Mucosa of descending colon (tissue), 3 donors: Measurements from ENCODE around the gene UBE2J2. TPM values are rescaled to one million over a fixed set of nuclear protein-coding genes. Genes with fewer than 3 reads are reported as not detected.

Source experiments
- ATAC-seq: fragments of 200-7000 bp; cut with Tn5 transposase; one replicate; pipeline ENCODE4 v1.9.1; 2020; ENCODE audit warnings: mild to moderate bottlenecking, moderate library complexity
- DNase-seq, 3 donors: peaks; one replicate each; pipeline ENCODE4 v3.0.0-alpha.2; 2020
- H3K36me3 ChIP-seq: fragments of 200-600 bp; one replicate; pipeline ENCODE4 v1.8.0; 2021; ENCODE audit warnings: low read depth, mild to moderate bottlenecking
- H3K4me1 ChIP-seq: fragments of 200-600 bp; one replicate; pipeline ENCODE4 v1.8.0; 2021; ENCODE audit warnings: low read depth, mild to moderate bottlenecking
- H3K4me3 ChIP-seq: fragments of 200-600 bp; one replicate; pipeline ENCODE4 v1.8.0; 2021; ENCODE audit warnings: mild to moderate bottlenecking
- H3K9me3 ChIP-seq: fragments of 200-600 bp; one replicate; pipeline ENCODE4 v1.8.0; 2021; ENCODE audit warnings: mild to moderate bottlenecking
- intact Hi-C, 2 donors: fragments of 100-400 bp; cut with DNase I in 1 of 2; cut with micrococcal nuclease in 1 of 2; formaldehyde crosslinking; loops; one replicate each; pipeline versions ENCODE4 v1.11.0 to v1.11.1; 2022; cut with DNase I, micrococcal nuclease
- total RNA-seq, 3 donors: library from RNA; stranded (reverse); fragmentation: NEBNext Ultra II Directional in 2 of 3; extraction: Animal tissue kit (Norgen Biotek cat#: 25700) in 2 of 3; gene quantifications; one replicate each; pipeline versions ENCODE4 v1.2.1 to v1.2.4, GENCODE V29; 2021 to 2023
- TF ChIP-seq, protein P1 (sequence below): fragments of 200-600 bp; IDR thresholded peaks from one replicate; pipeline ENCODE4 v1.8.0; 2022; ENCODE audit warnings: antibody characterized with exemption, mild to moderate bottlenecking
- donor health status: DM: no; HTN: no; CAD: no; lungs with moderate emphysema.
- donor health status: DM: no; HTN: no; CAD: no.
- donor health status: DM: no; HTN: yes; CAD: no.

Gene UBE2J2
- total RNA-seq, 3 donors from 2014 or later: 49.8 to 65.8 (median 61.1) TPM

- intact Hi-C loops: no loop called here
- H3K4me1 ChIP-seq: peaks cover 18% of the 10 kb centered on the region
- H3K4me3 ChIP-seq: no peak overlapping the region
- no peaks in the 10 kb centered on the region for H3K36me3 ChIP-seq
- H3K9me3 ChIP-seq: no peaks in the 10 kb centered on the region
- no peak for ATAC-seq
- peak in 1 of 3 donors; percentile 47 for DNase-seq
- TF ChIP-seq, protein P1, sequence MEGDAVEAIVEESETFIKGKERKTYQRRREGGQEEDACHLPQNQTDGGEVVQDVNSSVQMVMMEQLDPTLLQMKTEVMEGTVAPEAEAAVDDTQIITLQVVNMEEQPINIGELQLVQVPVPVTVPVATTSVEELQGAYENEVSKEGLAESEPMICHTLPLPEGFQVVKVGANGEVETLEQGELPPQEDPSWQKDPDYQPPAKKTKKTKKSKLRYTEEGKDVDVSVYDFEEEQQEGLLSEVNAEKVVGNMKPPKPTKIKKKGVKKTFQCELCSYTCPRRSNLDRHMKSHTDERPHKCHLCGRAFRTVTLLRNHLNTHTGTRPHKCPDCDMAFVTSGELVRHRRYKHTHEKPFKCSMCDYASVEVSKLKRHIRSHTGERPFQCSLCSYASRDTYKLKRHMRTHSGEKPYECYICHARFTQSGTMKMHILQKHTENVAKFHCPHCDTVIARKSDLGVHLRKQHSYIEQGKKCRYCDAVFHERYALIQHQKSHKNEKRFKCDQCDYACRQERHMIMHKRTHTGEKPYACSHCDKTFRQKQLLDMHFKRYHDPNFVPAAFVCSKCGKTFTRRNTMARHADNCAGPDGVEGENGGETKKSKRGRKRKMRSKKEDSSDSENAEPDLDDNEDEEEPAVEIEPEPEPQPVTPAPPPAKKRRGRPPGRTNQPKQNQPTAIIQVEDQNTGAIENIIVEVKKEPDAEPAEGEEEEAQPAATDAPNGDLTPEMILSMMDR: no peak
Measured at GRCh38 chr1:1285102-1285571, 11.5 kb upstream of the UBE2J2 start.

DNA sequence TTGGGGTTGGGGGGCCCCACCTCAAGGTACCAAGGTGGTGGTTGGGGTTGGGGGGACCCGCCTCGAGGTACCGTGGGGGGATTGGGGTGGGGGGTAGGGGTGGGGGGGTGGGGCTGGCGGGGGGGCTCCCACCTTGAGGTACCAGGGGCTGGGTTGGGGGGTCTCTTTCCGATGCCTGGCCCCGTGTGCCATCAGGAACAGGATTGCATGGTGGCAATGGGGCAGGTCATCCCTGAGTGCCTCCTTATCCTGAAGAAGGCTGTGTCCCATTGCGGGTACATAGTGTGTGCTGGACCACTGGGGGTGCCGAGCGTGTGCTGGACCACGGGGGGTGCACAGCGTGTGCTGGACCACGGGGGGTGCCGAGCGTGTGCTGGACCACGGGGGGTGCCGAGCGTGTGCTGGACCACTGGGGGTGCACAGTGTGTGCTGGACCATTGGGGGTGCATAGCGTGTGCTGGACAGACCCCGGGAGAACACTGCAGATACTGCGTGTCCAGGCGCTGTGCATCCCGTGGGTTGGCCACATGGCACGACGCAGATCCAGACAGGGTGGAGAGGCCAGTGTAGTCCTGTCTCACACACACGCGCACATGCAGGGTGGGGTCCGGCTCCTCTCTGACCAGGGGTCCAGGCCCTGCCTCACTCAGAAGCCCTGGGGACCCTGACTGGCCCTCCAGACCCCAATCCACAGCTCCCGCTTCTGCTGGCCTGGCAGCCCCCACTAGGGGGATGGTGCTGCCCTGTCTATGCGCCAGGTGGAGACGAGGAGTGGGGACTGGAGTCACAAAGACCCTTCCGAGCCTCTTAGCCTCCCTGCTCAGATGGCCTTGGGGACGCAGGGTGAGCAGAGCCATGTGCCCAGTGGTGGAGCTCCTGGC, 10.8 kb upstream of the UBE2J2 start:
- TF ChIP-seq, protein P1: no peak
- Histone ChIP-seq H3K4me3 (no peak overlapping the region), H3K36me3 (no peaks in the 10 kb centered on the region), H3K9me3 (no peaks in the 10 kb centered on the region), H3K4me1 (peaks cover 18% of the 10 kb centered on the region)
- DNase-seq (no peak), ATAC-seq (no peak)
- intact Hi-C loops: no loop called here

- peak in 1 of 3 donors; percentile 50 for DNase-seq
- intact Hi-C loops: no loop called here
- TF ChIP-seq, protein P1: no peak
- no peak overlapping the region for H3K4me3 ChIP-seq
- no peak for ATAC-seq
- H3K36me3 ChIP-seq: no peaks in the 10 kb centered on the region
- peaks cover 18% of the 10 kb centered on the region for H3K4me1 ChIP-seq
- H3K9me3 ChIP-seq: no peaks in the 10 kb centered on the region
Measured at GRCh38 chr1:1283821-1284220, 10.2 kb upstream of the UBE2J2 start.

DNA sequence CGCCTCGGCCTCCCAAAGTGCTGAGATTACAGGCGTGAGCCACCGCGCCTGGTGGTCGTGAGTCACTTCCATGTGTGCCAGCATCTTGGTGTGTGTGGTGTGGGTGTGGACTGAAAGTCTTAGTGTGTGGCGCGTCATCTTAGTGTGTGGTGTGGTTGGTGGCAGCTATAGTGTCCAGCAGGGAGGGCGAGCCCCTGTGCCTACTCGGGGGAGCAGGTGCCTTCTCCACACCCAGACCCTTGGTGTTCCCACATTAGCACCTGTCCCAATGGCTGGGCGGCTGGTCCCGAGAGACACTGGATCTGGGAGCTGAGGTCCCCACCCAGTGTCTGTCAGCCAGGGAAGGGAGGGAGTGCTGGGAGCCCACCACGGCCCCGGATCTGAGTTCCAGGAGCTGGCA, 9.3 kb upstream of the UBE2J2 start:
- H3K4me3 ChIP-seq: no peak overlapping the region
- DNase-seq (no peak), ATAC-seq (no peak)
- TF ChIP-seq, protein P1: no peak
- H3K36me3 ChIP-seq: no peaks in the 10 kb centered on the region
- intact Hi-C loops: no loop called here
- H3K4me1 ChIP-seq: peaks cover 18% of the 10 kb centered on the region
- H3K9me3 ChIP-seq: no peaks in the 10 kb centered on the region

DNA sequence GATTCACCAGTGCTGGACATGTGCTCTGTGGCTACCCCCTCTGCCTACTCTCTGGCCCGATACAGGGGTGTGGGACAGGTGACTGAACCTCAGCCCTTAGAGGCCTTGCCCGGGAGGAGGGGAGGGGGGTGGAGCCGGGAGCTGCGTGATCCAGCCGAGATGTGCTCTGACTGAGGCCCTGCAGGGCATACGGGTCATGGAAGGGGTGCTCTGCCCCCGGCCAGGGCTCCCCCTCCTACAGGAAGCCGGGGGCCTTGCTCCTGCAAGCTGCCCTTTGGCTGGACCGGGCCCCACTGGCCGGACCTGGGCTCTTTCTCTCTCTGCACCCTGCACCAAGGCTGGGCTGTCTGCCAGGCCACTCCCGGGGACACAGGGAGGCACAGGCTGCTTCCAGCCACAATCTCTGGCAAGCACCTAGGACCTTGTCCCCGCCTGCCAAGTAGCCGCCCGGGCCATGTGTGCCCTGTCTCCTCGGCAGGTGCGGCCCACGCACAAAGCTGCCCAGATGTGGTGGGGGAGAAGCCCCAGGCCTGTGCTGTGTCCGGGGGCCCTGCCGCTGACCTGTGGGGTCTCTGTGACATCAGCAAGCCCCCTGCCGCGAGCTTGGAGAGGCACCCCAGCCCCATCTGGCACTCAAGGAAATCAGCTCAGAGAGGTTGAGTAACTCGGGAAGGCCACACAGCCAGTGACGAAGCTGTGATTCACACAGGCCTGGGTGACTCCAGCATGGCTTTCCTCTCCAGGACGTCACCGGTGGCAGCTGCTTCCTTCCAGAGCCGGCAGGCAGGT, 8.1 kb upstream of the UBE2J2 start:
- ATAC-seq (peak; percentile 93), DNase-seq (peak; percentile 93)
- TF ChIP-seq, protein P1: no peak
- Histone ChIP-seq H3K4me1 (peaks cover 18% of the 10 kb centered on the region), H3K36me3 (no peaks in the 10 kb centered on the region), H3K4me3 (no peak overlapping the region), H3K9me3 (no peaks in the 10 kb centered on the region)
- intact Hi-C loops: no loop called here
